Effector memory CD4-positive, alpha-beta T cell (primary cell): ENCODE results near the gene CIART.
A peak's percentile ranks its signal among the peaks of the same experiment; 100 is the strongest.
"Not testable (repeated sequence)": the region's sequence is repeated elsewhere in the genome, so short reads cannot be mapped to it uniquely, and the experiment has no call there.

Source experiments
- DNase-seq, 3 donors: peaks; one replicate each; pipeline ENCODE4 v3.0.0-alpha.2; 2020
- H3K27ac ChIP-seq: 2 replicates; pipeline ENCODE4 v1.7.0; 2013; ENCODE audit warnings: mild to moderate bottlenecking, low read length, moderate library complexity; ENCODE audit not compliant: insufficient read depth, poor library complexity, severe bottlenecking
- H3K27me3 ChIP-seq: replicated peaks from 2 replicates; pipeline ENCODE4 v1.7.0; 2013; ENCODE audit warnings: mild to moderate bottlenecking, low read length; ENCODE audit not compliant: insufficient read depth, control insufficient read depth, poor library complexity, severe bottlenecking
- H3K36me3 ChIP-seq: 2 replicates; pipeline ENCODE4 v1.7.0; 2013; ENCODE audit warnings: mild to moderate bottlenecking, low read length, moderate library complexity; ENCODE audit not compliant: control insufficient read depth, insufficient read depth
- H3K4me1 ChIP-seq: 2 replicates; pipeline ENCODE4 v1.7.0; 2013; ENCODE audit warnings: low read length, mild to moderate bottlenecking; ENCODE audit not compliant: control insufficient read depth, insufficient read depth, poor library complexity, severe bottlenecking
- H3K4me3 ChIP-seq: 2 replicates; pipeline ENCODE4 v1.7.0; 2013; ENCODE audit warnings: low read length, low read depth, mild to moderate bottlenecking; ENCODE audit not compliant: insufficient read depth, poor library complexity, severe bottlenecking
- H3K9me3 ChIP-seq: 2 replicates; pipeline ENCODE4 v1.7.0; 2013; ENCODE audit warnings: mild to moderate bottlenecking, low read length, moderate library complexity; ENCODE audit not compliant: control insufficient read depth

CIART gene

GRCh38 chr1:150302902-150303301, 20.5 kb downstream of the CIART start:
- no peaks in the 10 kb centered on the region for H3K4me1 ChIP-seq
- H3K27ac ChIP-seq: no peak overlapping the region
- no peak for DNase-seq
- no peaks in the 10 kb centered on the region for H3K27me3 ChIP-seq
- peaks cover 27% of the 10 kb centered on the region for H3K36me3 ChIP-seq
- no peak overlapping the region for H3K4me3 ChIP-seq
- no peaks in the 10 kb centered on the region for H3K9me3 ChIP-seq

- H3K36me3 ChIP-seq, H3K27ac ChIP-seq, DNase-seq, H3K27me3 ChIP-seq, H3K9me3 ChIP-seq, H3K4me1 ChIP-seq, H3K4me3 ChIP-seq: not testable (repeated sequence)
These were observed 26.2 kb downstream of the CIART start for GRCh38 chr1:150308585-150308984.

GRCh38 chr1:150309758-150310508, 27.6 kb downstream of the CIART start:
- H3K4me1 ChIP-seq: no peaks in the 10 kb centered on the region
- H3K27ac ChIP-seq: no peak overlapping the region
- no peaks in the 10 kb centered on the region for H3K9me3 ChIP-seq
- peaks cover 10% of the 10 kb centered on the region for H3K36me3 ChIP-seq
- no peak overlapping the region for H3K4me3 ChIP-seq
- no peaks in the 10 kb centered on the region for H3K27me3 ChIP-seq
- DNase-seq: no peak

- Histone ChIP-seq H3K27ac (no peak overlapping the region), H3K36me3 (peaks cover 10% of the 10 kb centered on the region), H3K9me3 (no peaks in the 10 kb centered on the region), H3K4me1 (no peaks in the 10 kb centered on the region), H3K4me3 (no peak overlapping the region), H3K27me3 (no peaks in the 10 kb centered on the region)
- DNase-seq: no peak
These were observed 29.4 kb downstream of the CIART start for GRCh38 chr1:150311762-150312161.

GRCh38 chr1:150314691-150315090, 32.3 kb downstream of the CIART start:
- not testable (repeated sequence) for H3K4me1 ChIP-seq, H3K36me3 ChIP-seq, H3K9me3 ChIP-seq, DNase-seq, H3K27me3 ChIP-seq, H3K4me3 ChIP-seq, H3K27ac ChIP-seq

GRCh38 chr1:150320667-150320978, 38.3 kb downstream of the CIART start:
- Histone ChIP-seq H3K4me3 (peak overlapping the region; percentile 93), H3K27ac (peak overlapping the region; percentile 87), H3K9me3 (no peaks in the 10 kb centered on the region), H3K27me3 (no peaks in the 10 kb centered on the region), H3K4me1 (no peaks in the 10 kb centered on the region), H3K36me3 (peaks cover 11% of the 10 kb centered on the region)
- DNase-seq: no peak

GRCh38 chr1:150321826-150322166, 39.4 kb downstream of the CIART start:
- no peak for DNase-seq
- H3K4me3 ChIP-seq: peak overlapping the region; percentile 93
- H3K4me1 ChIP-seq: no peaks in the 10 kb centered on the region
- peaks cover 21% of the 10 kb centered on the region for H3K36me3 ChIP-seq
- H3K9me3 ChIP-seq: no peaks in the 10 kb centered on the region
- H3K27me3 ChIP-seq: no peaks in the 10 kb centered on the region
- peak overlapping the region; percentile 87 for H3K27ac ChIP-seq

GRCh38 chr1:150322310-150322709, 40.0 kb downstream of the CIART start:
- Histone ChIP-seq H3K9me3 (no peaks in the 10 kb centered on the region), H3K27me3 (no peaks in the 10 kb centered on the region), H3K27ac (peak overlapping the region; percentile 87), H3K4me3 (peak overlapping the region; percentile 93), H3K4me1 (no peaks in the 10 kb centered on the region), H3K36me3 (peaks cover 23% of the 10 kb centered on the region)
- no peak for DNase-seq

GRCh38 chr1:150332651-150333290, 50.4 kb downstream of the CIART start:
- no peaks in the 10 kb centered on the region for H3K27me3 ChIP-seq
- DNase-seq: no peak
- H3K27ac ChIP-seq: no peak overlapping the region
- H3K4me3 ChIP-seq: no peak overlapping the region
- H3K36me3 ChIP-seq: peaks cover 67% of the 10 kb centered on the region
- H3K9me3 ChIP-seq: no peaks in the 10 kb centered on the region
- H3K4me1 ChIP-seq: no peaks in the 10 kb centered on the region
